Mucosa of stomach (tissue), 1 donor: Measurements from ENCODE around the gene CNIH3.
"Not testable (repeated sequence)": the region's sequence is repeated elsewhere in the genome, so short reads cannot be mapped to it uniquely, and the experiment has no call there.

Source experiments
- H3K27me3 ChIP-seq: one replicate; pipeline ENCODE4 v1.7.0; 2013; ENCODE audit warnings: mild to moderate bottlenecking, low read length; ENCODE audit not compliant: control insufficient read depth, insufficient read depth
- H3K36me3 ChIP-seq: one replicate; pipeline ENCODE4 v1.7.0; 2013; ENCODE audit warnings: low read length; ENCODE audit not compliant: control insufficient read depth, insufficient read depth
- H3K4me1 ChIP-seq: one replicate; pipeline ENCODE4 v1.7.0; 2013; ENCODE audit warnings: mild to moderate bottlenecking, low read length; ENCODE audit not compliant: control insufficient read depth, insufficient read depth
- H3K4me3 ChIP-seq: one replicate; pipeline ENCODE4 v1.7.0; 2013; ENCODE audit warnings: low read length
- H3K9ac ChIP-seq: one replicate; pipeline ENCODE4 v1.7.0; 2013; ENCODE audit warnings: mild to moderate bottlenecking, low read length, moderate library complexity
- H3K9me3 ChIP-seq: one replicate; pipeline ENCODE4 v1.7.0; 2013; ENCODE audit warnings: mild to moderate bottlenecking, low read length, moderate library complexity; ENCODE audit not compliant: control insufficient read depth
- donor health status: Pancreatic carcinoma.

CNIH3 gene

GRCh38 chr1:224615861-224616755 lies at the start of gene CNIH3:
TSS of gene CNIH3 (plus strand) at chr1:224616317. CDS start at chr1:224617175, 858 bp downstream.
- H3K9ac ChIP-seq: no peak within 1 kb of the TSS
- H3K9me3 ChIP-seq: no peaks in the 10 kb centered on the region
- H3K4me1 ChIP-seq: peaks cover 9% of the 10 kb centered on the region
- no peaks in the 10 kb centered on the region for H3K36me3 ChIP-seq
- no peak within 1 kb of the TSS for H3K4me3 ChIP-seq
- peaks cover 51% of the 10 kb centered on the region for H3K27me3 ChIP-seq

GRCh38 chr1:224566492-224566891 lies 49.6 kb upstream of the CNIH3 start:
- not testable (repeated sequence) for H3K27me3 ChIP-seq, H3K9me3 ChIP-seq, H3K4me3 ChIP-seq, H3K4me1 ChIP-seq, H3K36me3 ChIP-seq, H3K9ac ChIP-seq

- Histone ChIP-seq H3K9me3 (no peaks in the 10 kb centered on the region), H3K27me3 (no peaks in the 10 kb centered on the region), H3K4me1 (no peaks in the 10 kb centered on the region), H3K36me3 (no peaks in the 10 kb centered on the region), H3K9ac (no peak overlapping the region), H3K4me3 (no peak overlapping the region)
Observed at GRCh38 chr1:224569276-224569675, 46.8 kb upstream of the CNIH3 start.

- H3K4me1 ChIP-seq, H3K27me3 ChIP-seq, H3K36me3 ChIP-seq, H3K9ac ChIP-seq, H3K9me3 ChIP-seq, H3K4me3 ChIP-seq: not testable (repeated sequence)
Observed at GRCh38 chr1:224571975-224572374, 44.1 kb upstream of the CNIH3 start.

- Histone ChIP-seq H3K4me3 (no peak overlapping the region), H3K36me3 (no peaks in the 10 kb centered on the region), H3K9me3 (no peaks in the 10 kb centered on the region), H3K27me3 (no peaks in the 10 kb centered on the region), H3K9ac (no peak overlapping the region), H3K4me1 (no peaks in the 10 kb centered on the region)
Observed at GRCh38 chr1:224579526-224579925, 36.6 kb upstream of the CNIH3 start.

GRCh38 chr1:224580006-224580405 lies 36.1 kb upstream of the CNIH3 start:
- Histone ChIP-seq H3K9me3 (no peaks in the 10 kb centered on the region), H3K36me3 (no peaks in the 10 kb centered on the region), H3K4me3 (no peak overlapping the region), H3K4me1 (no peaks in the 10 kb centered on the region), H3K27me3 (no peaks in the 10 kb centered on the region), H3K9ac (no peak overlapping the region)

- no peaks in the 10 kb centered on the region for H3K36me3 ChIP-seq
- H3K27me3 ChIP-seq: no peaks in the 10 kb centered on the region
- no peaks in the 10 kb centered on the region for H3K4me1 ChIP-seq
- no peak overlapping the region for H3K9ac ChIP-seq
- H3K4me3 ChIP-seq: no peak overlapping the region
- H3K9me3 ChIP-seq: no peaks in the 10 kb centered on the region
Observed at GRCh38 chr1:224582041-224582440, 34.1 kb upstream of the CNIH3 start.

GRCh38 chr1:224583774-224584173 lies 32.3 kb upstream of the CNIH3 start:
- Histone ChIP-seq H3K36me3 (no peaks in the 10 kb centered on the region), H3K9me3 (no peaks in the 10 kb centered on the region), H3K27me3 (no peaks in the 10 kb centered on the region), H3K4me3 (no peak overlapping the region), H3K9ac (no peak overlapping the region), H3K4me1 (no peaks in the 10 kb centered on the region)

- Histone ChIP-seq H3K36me3 (no peaks in the 10 kb centered on the region), H3K27me3 (no peaks in the 10 kb centered on the region), H3K4me3 (no peak overlapping the region), H3K4me1 (no peaks in the 10 kb centered on the region), H3K9ac (no peak overlapping the region), H3K9me3 (no peaks in the 10 kb centered on the region)
Observed at GRCh38 chr1:224585051-224585450, 31.1 kb upstream of the CNIH3 start.

GRCh38 chr1:224587051-224587450 lies 29.1 kb upstream of the CNIH3 start:
- Histone ChIP-seq H3K9ac (no peak overlapping the region), H3K4me1 (no peaks in the 10 kb centered on the region), H3K4me3 (no peak overlapping the region), H3K36me3 (no peaks in the 10 kb centered on the region), H3K9me3 (no peaks in the 10 kb centered on the region), H3K27me3 (no peaks in the 10 kb centered on the region)

- Histone ChIP-seq H3K4me3 (no peak overlapping the region), H3K9me3 (no peaks in the 10 kb centered on the region), H3K36me3 (no peaks in the 10 kb centered on the region), H3K9ac (no peak overlapping the region), H3K4me1 (no peaks in the 10 kb centered on the region), H3K27me3 (no peaks in the 10 kb centered on the region)
Observed at GRCh38 chr1:224588515-224588914, 27.6 kb upstream of the CNIH3 start.

GRCh38 chr1:224589006-224589405 lies 27.1 kb upstream of the CNIH3 start:
- no peaks in the 10 kb centered on the region for H3K27me3 ChIP-seq

More at GRCh38 chr1:224589006-224589405, 27.1 kb upstream of the CNIH3 start:
- H3K36me3 ChIP-seq: no peaks in the 10 kb centered on the region
- H3K4me3 ChIP-seq: no peak overlapping the region
- H3K4me1 ChIP-seq: no peaks in the 10 kb centered on the region
- no peak overlapping the region for H3K9ac ChIP-seq
- no peaks in the 10 kb centered on the region for H3K9me3 ChIP-seq
